HEK293 (cell line): ENCODE results near the gene DSCAML1.

Experiments
- IKZF3 ChIP-seq: fragments of 450-650 bp; IDR thresholded peaks from 2 replicates; pipeline ENCODE4 v1.5.0; 2018; ENCODE audit warnings: missing biosample characterization, mild to moderate bottlenecking, missing genetic modification characterization, moderate library complexity
- ZFP69B ChIP-seq: fragments of 450-650 bp; formaldehyde crosslinking; IDR thresholded peaks from 2 replicates; pipeline ENCODE4 v1.5.1; 2016; ENCODE audit warnings: missing biosample characterization, missing genetic modification characterization
- ZNF280D ChIP-seq: fragments of 450-650 bp; formaldehyde crosslinking; IDR thresholded peaks from 2 replicates; pipeline ENCODE4 v1.5.1; 2016; ENCODE audit warnings: missing biosample characterization, missing genetic modification characterization

GRCh38 chr11:117716521-117717440, 80.2 kb downstream of the DSCAML1 start:
- no peak for TF ChIP-seq IKZF3 (tag by site-specific recombination)
- no peak for TF ChIP-seq ZFP69B (tag by site-specific recombination)
- TF ChIP-seq ZNF280D (tag by site-specific recombination), result no peak
